Epidermal melanocyte (primary cell): ENCODE data around the gene MTF2.

Experiments used
- DNase-seq: peaks from one replicate; pipeline ENCODE4 v3.0.0; 2011; ENCODE audit warnings: low spot score; ENCODE audit not compliant: insufficient read length

Gene MTF2

DNA sequence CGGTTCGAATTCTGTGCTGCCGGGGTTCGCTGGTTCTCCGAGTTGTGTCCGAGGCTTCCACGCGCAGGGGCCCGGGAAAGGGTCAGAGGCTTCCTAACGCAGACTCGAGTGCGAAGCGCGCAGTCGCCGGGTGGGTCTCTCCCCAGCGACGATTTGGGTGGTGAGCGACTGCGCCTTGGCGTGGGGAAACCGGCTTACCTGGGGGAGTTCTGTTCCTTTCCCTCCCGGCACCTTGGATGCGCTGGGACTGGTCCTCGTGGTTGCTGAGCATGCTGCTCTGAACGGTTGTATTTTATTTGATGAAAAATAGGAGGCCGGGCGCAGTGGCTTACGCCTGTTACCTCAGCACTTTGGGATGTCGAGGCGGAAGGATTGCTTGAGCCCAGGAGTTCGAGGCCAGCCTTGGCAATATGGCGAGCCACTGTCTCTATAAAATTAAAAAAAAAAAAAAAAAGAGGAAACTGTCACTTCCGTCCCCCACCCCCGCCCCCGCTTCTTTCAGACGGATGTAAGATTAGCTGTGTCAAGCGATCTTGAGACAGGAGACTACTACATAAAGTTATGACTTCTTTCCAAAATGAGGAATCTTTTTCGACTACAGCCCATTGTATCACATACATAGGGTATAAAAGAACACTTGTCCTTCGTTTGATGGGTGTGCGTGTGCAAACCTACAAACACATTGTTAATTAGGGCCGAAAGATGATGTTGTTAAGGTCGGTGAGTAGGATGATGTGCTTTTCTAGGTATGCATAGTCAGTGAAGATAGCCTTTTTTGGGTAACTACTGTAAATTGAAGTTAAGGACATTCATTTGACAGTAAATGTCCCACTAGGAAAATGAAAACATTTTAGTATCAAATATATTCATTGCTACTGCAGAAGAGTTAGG, 101.9 kb downstream of the MTF2 start, which contains the start of gene CCDC18:
TSS of gene CCDC18 (plus strand) at position 2 of the 891 bp plus-strand sequence. CDS start 2,638 bp downstream, outside the sequence.
- no peak for DNase-seq

DNA sequence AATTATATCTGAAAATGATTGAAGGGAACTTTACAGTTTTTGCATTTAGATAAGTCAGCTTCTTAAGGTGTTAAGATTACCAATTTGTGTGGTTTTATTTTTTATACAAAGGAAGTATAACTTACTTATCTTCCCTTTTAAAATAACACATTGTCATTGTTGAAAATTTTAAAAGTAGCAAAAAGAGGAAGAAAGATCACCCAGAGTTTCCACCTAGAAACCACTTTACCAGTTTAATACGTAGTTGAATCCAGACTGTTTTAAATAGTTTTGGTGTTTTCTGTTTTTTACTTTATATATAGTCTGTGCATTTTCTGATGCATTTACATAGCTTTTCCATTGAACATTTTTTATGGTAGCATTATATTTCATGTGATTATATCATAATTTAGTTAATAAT, 107.6 kb downstream of the MTF2 start:
- no peak for DNase-seq
